OCI-LY7 (cell line): Measurements from ENCODE around the gene ROR2. TPM values are rescaled to one million over a fixed set of nuclear protein-coding genes. Genes with fewer than 3 reads are reported as not detected.

Experiments used
- BruUV-seq: library from RNA; stranded (reverse); fragments of 400-500 nt; replicated peaks from 2 replicates; lab custom pipeline; 2021; lab: Mats Ljungman, UMichigan
- CTCF ChIA-PET: fragments of 300-600 bp; sonication (Branson Sonifier 250); formaldehyde crosslinking; loops from one replicate; lab custom pipeline; 2022; ENCODE audit warnings: antibody characterized with exemption; ENCODE audit not compliant: unreplicated experiment; lab: Charles Lee
- POLR2A ChIA-PET: fragments of 300-600 bp; sonication (Branson Sonifier 250); formaldehyde crosslinking; loops from one replicate; lab custom pipeline; 2022; ENCODE audit warnings: antibody characterized with exemption; lab: Charles Lee
- DNase-seq: peaks from one replicate; pipeline ENCODE4 v3.0.0-alpha.2; 2015; ENCODE audit warnings: low spot score
- H2AFZ ChIP-seq: fragments of 200-600 bp; sonication (generic), shearing (Covaris generic); 2 replicates; pipeline ENCODE4 v1.6.1; 2014; ENCODE audit warnings: mild to moderate bottlenecking, antibody characterized with exemption, low read length, moderate library complexity
- H3K27ac ChIP-seq: fragments of 200-600 bp; sonication (generic); 2 replicates; pipeline ENCODE4 v1.5.1; 2014; ENCODE audit warnings: mixed run types, low read depth, mild to moderate bottlenecking, moderate library complexity, low read length, inconsistent platforms; ENCODE audit not compliant: poor library complexity, severe bottlenecking
- H3K36me3 ChIP-seq: fragments of 200-600 bp; sonication (generic); 2 replicates; pipeline ENCODE4 v1.6.1; 2014; ENCODE audit warnings: mild to moderate bottlenecking, antibody characterized with exemption, low read length, moderate library complexity, mixed read lengths; ENCODE audit not compliant: insufficient read depth
- H3K4me1 ChIP-seq: fragments of 200-600 bp; sonication (generic); 2 replicates; pipeline ENCODE4 v1.5.1; 2014; ENCODE audit warnings: mild to moderate bottlenecking, low read length; ENCODE audit not compliant: insufficient read depth, poor library complexity, severe bottlenecking
- H3K4me2 ChIP-seq: fragments of 200-600 bp; sonication (generic); 2 replicates; pipeline ENCODE4 v1.6.1; 2014; ENCODE audit warnings: mild to moderate bottlenecking, low read length
- H3K4me3 ChIP-seq: fragments of 200-600 bp; sonication (generic); 2 replicates; pipeline ENCODE4 v1.5.1; 2014; ENCODE audit warnings: mild to moderate bottlenecking, low read depth, low read length; ENCODE audit not compliant: poor library complexity, severe bottlenecking
- H3K79me2 ChIP-seq: fragments of 200-600 bp; sonication (generic); 2 replicates; pipeline ENCODE4 v1.6.1; 2016; ENCODE audit warnings: low read depth, mild to moderate bottlenecking, low read length, moderate library complexity, mixed read lengths; ENCODE audit not compliant: insufficient read depth
- H3K9me2 ChIP-seq: fragments of 200-600 bp; sonication (generic); 2 replicates; pipeline ENCODE4 v1.6.1; 2016; ENCODE audit warnings: mild to moderate bottlenecking, low read length, mixed read lengths; ENCODE audit not compliant: insufficient read depth
- H3K9me3 ChIP-seq: fragments of 200-600 bp; sonication (generic); 2 replicates; pipeline ENCODE4 v1.6.1; 2014; ENCODE audit warnings: mild to moderate bottlenecking, mixed run types, low read length, mixed read lengths
- H4K20me1 ChIP-seq: fragments of 200-600 bp; sonication (generic); 2 replicates; pipeline ENCODE4 v1.6.1; 2014; ENCODE audit warnings: mild to moderate bottlenecking, antibody characterized with exemption, low read length, moderate library complexity, mixed read lengths; ENCODE audit not compliant: insufficient read depth
- EZH2phosphoT487 ChIP-seq: fragments of 200-600 bp; sonication (generic); IDR thresholded peaks from 2 replicates; pipeline ENCODE4 v1.6.1; 2018; ENCODE audit warnings: low read depth, borderline replicate concordance, mild to moderate bottlenecking, mixed run types, antibody characterized with exemption, low read length, moderate library complexity, mixed read lengths
- intact Hi-C: fragments of 100-400 bp; cut with micrococcal nuclease; formaldehyde crosslinking; loops from one replicate; pipeline ENCODE4 v1.10.0; 2022; ENCODE audit not compliant: unreplicated experiment
- total RNA-seq, 2 experiments: library from RNA; depleted of rRNA in 1 of 2; stranded (reverse); fragments of >200 nt in 1 of 2; shearing (Covaris generic) in 1 of 2; gene quantifications; 2 replicates each; pipeline ENCODE4 v1.2.3, GENCODE V29; 2014 to 2022
- TF ChIP-seq, protein P1 (sequence below): fragments of 200-600 bp; sonication (generic); conservative IDR thresholded peaks from 2 replicates; pipeline ENCODE4 v1.5.1; 2014; ENCODE audit warnings: mild to moderate bottlenecking, antibody characterized with exemption, low read length, moderate library complexity, mixed read lengths

ROR2 gene
- total RNA-seq, 2 experiments from 2014 or later = 0.10 to 0.19 TPM

DNA sequence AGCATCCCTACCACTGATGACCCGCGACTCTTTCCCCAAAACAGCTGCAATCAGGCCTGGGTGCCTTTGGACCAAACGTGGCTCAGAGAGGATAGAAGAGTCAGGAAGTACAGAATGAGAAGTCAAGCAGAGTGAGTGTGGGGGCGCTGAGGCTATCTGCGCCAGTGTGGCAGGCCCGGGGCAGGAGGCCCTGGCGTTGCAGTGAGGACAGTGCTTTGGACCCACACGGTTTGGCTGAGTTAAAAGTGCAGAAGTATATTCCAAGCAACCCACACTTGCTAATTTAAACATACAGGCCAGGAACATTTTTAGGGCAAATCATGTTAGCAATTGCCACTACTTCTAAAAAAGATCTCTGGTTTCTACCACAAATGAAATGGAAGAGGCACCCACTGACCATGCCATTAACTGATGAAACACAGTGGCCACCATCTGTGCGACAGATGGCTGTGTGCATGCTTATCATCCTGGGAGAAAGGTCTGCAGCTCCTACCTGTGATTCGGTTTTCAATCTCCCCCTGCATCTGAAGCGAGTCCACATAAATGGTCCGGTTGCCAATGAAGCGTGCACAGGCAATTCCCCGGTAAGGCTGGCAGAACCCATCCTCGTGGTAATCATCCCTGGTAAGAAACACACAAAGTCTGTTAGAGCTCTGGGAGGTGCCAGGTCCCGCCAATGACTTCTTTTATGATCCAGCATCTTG lies 213.0 kb downstream of the ROR2 start:
- H4K20me1 ChIP-seq = no peaks in the 10 kb centered on the region
- H3K9me3 ChIP-seq = no peaks in the 10 kb centered on the region
- intact Hi-C loops = no loop called here
- H3K36me3 ChIP-seq = no peaks in the 10 kb centered on the region
- TF ChIP-seq EZH2phosphoT487 = no peak
- TF ChIP-seq, protein P1, sequence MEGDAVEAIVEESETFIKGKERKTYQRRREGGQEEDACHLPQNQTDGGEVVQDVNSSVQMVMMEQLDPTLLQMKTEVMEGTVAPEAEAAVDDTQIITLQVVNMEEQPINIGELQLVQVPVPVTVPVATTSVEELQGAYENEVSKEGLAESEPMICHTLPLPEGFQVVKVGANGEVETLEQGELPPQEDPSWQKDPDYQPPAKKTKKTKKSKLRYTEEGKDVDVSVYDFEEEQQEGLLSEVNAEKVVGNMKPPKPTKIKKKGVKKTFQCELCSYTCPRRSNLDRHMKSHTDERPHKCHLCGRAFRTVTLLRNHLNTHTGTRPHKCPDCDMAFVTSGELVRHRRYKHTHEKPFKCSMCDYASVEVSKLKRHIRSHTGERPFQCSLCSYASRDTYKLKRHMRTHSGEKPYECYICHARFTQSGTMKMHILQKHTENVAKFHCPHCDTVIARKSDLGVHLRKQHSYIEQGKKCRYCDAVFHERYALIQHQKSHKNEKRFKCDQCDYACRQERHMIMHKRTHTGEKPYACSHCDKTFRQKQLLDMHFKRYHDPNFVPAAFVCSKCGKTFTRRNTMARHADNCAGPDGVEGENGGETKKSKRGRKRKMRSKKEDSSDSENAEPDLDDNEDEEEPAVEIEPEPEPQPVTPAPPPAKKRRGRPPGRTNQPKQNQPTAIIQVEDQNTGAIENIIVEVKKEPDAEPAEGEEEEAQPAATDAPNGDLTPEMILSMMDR = no peak
- no peak overlapping the region for H3K4me2 ChIP-seq
- POLR2A ChIA-PET = no interaction called here
- BruUV-seq = no TSS peak
- no peaks in the 10 kb centered on the region for H3K79me2 ChIP-seq
- no peak for DNase-seq
- no peak overlapping the region for H3K4me3 ChIP-seq
- no peaks in the 10 kb centered on the region for H3K4me1 ChIP-seq
- no peak overlapping the region for H2AFZ ChIP-seq
- H3K9me2 ChIP-seq = no peaks in the 10 kb centered on the region
- no peak overlapping the region for H3K27ac ChIP-seq
- CTCF ChIA-PET = no interaction called here

DNA sequence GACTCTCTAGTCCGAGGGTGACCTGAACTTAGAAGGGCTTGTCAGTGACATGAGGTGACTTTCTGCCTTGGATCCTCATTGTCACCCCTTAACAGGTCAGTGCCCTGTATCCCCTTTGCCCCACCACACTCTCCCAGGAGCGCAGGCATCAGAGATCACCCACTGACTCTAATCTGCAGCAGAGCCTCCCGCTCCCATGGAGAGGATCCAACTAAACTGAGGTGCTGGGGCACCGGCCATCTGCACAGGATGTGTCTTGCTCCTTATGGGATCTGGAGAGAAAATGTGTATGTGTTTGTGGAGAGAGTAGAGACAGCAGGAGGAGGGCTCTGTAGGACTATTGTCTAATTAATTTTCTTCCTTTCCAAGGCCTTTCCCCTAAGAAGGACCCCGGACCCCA lies 213.7 kb downstream of the ROR2 start:
- CTCF ChIA-PET = no interaction called here
- Histone ChIP-seq H3K9me3 (no peaks in the 10 kb centered on the region), H4K20me1 (no peaks in the 10 kb centered on the region), H3K27ac (no peak overlapping the region), H3K36me3 (no peaks in the 10 kb centered on the region), H3K4me2 (no peak overlapping the region), H3K9me2 (no peaks in the 10 kb centered on the region), H3K79me2 (no peaks in the 10 kb centered on the region), H3K4me3 (no peak overlapping the region), H2AFZ (no peak overlapping the region), H3K4me1 (no peaks in the 10 kb centered on the region)
- TF ChIP-seq, protein P1 = no peak
- no peak for TF ChIP-seq EZH2phosphoT487
- DNase-seq = no peak
- intact Hi-C loops = no loop called here
- POLR2A ChIA-PET = no interaction called here
- no TSS peak for BruUV-seq

DNA sequence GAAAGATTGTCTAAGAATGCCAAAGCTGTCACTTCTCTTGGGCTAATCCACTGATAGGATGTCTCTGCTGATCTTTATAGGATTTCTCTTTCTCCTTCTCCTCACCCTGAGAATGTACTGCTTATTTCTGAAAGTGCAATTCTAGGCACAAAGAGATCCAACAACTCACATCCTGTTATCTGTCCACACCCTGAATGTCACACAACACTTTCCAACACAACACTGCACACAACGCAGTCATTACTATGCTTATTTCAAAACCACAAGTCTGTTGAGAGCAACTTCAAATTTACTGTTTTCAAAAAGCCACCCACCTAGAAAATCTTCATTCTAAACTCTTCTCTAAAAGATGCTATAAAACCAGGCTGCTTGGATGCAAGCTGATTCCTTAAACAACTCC lies 215.0 kb downstream of the ROR2 start:
- H3K4me1 ChIP-seq = no peaks in the 10 kb centered on the region
- no peak for TF ChIP-seq EZH2phosphoT487
- H3K27ac ChIP-seq = no peak overlapping the region
- no peaks in the 10 kb centered on the region for H3K9me2 ChIP-seq
- intact Hi-C loops = no loop called here
- no peaks in the 10 kb centered on the region for H3K79me2 ChIP-seq
- BruUV-seq = no TSS peak
- no peak overlapping the region for H2AFZ ChIP-seq
- no peaks in the 10 kb centered on the region for H4K20me1 ChIP-seq
- ChIA-PET POLR2A (interaction anchor here (0.6 kb wide), 1 partner anchor 14 kb away, joined by 3 read pairs; no protein-coding TSS in a partner anchor), CTCF (interaction anchor here (0.8 kb wide), 1 partner anchor 13 kb away, joined by 3 read pairs; no protein-coding TSS in a partner anchor)
- H3K4me2 ChIP-seq = no peak overlapping the region
- no peak overlapping the region for H3K4me3 ChIP-seq
- H3K36me3 ChIP-seq = no peaks in the 10 kb centered on the region
- H3K9me3 ChIP-seq = no peaks in the 10 kb centered on the region
- DNase-seq = no peak
